Sigmoid colon (tissue), 7 donors: Measurements from ENCODE around the gene ECHS1. TPM values are rescaled to one million over a fixed set of nuclear protein-coding genes. Genes with fewer than 3 reads are reported as not detected.
"Not testable (repeated sequence)": the region's sequence is repeated elsewhere in the genome, so short reads cannot be mapped to it uniquely, and the experiment has no call there.

Experiments used
- DNase-seq: peaks from one replicate; pipeline ENCODE4 v3.0.0-alpha.2; 2019
- H3K27ac ChIP-seq, 4 donors: fragments of 200-600 bp; sonication (generic); one replicate each; pipeline ENCODE4 v1.5.1; 2016 to 2019; ENCODE audit warnings: mild to moderate bottlenecking in 1 of 4
- H3K27me3 ChIP-seq, 3 donors: fragments of 200-600 bp; sonication (generic); one replicate each; pipeline ENCODE4 v1.5.1; 2019; ENCODE audit warnings: mild to moderate bottlenecking in 1 of 3
- H3K36me3 ChIP-seq, 4 donors: fragments of 200-600 bp; sonication (generic); one replicate each; pipeline ENCODE4 v1.5.1; 2016 to 2019
- H3K4me1 ChIP-seq, 4 donors: fragments of 200-600 bp; sonication (generic); one replicate each; pipeline ENCODE4 v1.5.1; 2017 to 2019
- H3K4me3 ChIP-seq, 4 donors: fragments of 200-600 bp; sonication (generic); one replicate each; pipeline ENCODE4 v1.5.1; 2017 to 2019; ENCODE audit warnings: mild to moderate bottlenecking in 2 of 4, moderate library complexity in 1 of 4
- H3K9me3 ChIP-seq, 4 donors: fragments of 200-600 bp in 3 of 4; sonication (generic) in 3 of 4; one replicate each; pipeline versions ENCODE4 v1.5.1 to v1.6.1; 2013 to 2019
- CTCF ChIP-seq, 4 experiments: fragments of 450-650 bp in 3 of 4; fragments of 200-600 bp in 1 of 4; IDR thresholded peaks; one replicate each; pipeline ENCODE4 v1.5.1; 2016 to 2019; ENCODE audit warnings: antibody characterized with exemption in 4 of 4, mild to moderate bottlenecking in 3 of 4, moderate library complexity in 2 of 4
- EP300 ChIP-seq, 4 donors: sonication (generic); formaldehyde crosslinking; IDR thresholded peaks; one replicate each; pipeline ENCODE4 v1.6.1; 2017; ENCODE audit warnings: antibody characterized with exemption in 4 of 4
- POLR2A ChIP-seq, 2 donors: fragments of 450-650 bp; IDR thresholded peaks; one replicate each; pipeline ENCODE4 v1.6.1; 2016; ENCODE audit warnings: antibody characterized with exemption in 2 of 2, mild to moderate bottlenecking in 2 of 2, moderate library complexity in 2 of 2
- POLR2AphosphoS5 ChIP-seq, 4 donors: sonication (generic); formaldehyde crosslinking; IDR thresholded peaks; one replicate each; pipeline ENCODE4 v1.6.1; 2017; ENCODE audit warnings: antibody characterized with exemption in 4 of 4
- WGBS, 2 donors: extraction: QIAGEN DNeasy Blood & Tissue Kit; methylation state at CpG; one replicate each; pipeline ENCODE4 v1.1.7; 2013; 5-methylcytosine and 5-hydroxymethylcytosine counted together
- intact Hi-C: fragments of 100-400 bp; cut with DNase I; formaldehyde crosslinking; loops from one replicate; pipeline ENCODE4 v1.15.1; 2023
- polyA plus RNA-seq, 3 donors: library from polyadenylated mRNA; stranded (reverse); fragments of 200-250 nt; gene quantifications; one replicate each; pipeline ENCODE4 v1.2.3, GENCODE V29; 2013
- total RNA-seq, 4 donors: library from RNA; depleted of rRNA; stranded (reverse); fragments of >200 nt; gene quantifications; one replicate each; pipeline ENCODE4 v1.1.0, GENCODE V29; 2016
- donor health status: healthy with polysubstance abuse.
- donor health status: Bipolar disorder and iron deficiency.
- donor health status: healthy.

The ECHS1 gene
- total and polyA plus RNA-seq, 7 donors, result 58.6 to 360 (median 87.0) TPM

- Histone ChIP-seq H3K27ac (no peak overlapping the region), H3K4me1 (peaks cover 0 to 10% (median 8%) of the 10 kb centered on the region in 4 donors), H3K9me3 (no peaks in the 10 kb centered on the region), H3K27me3 (peaks cover 6 to 18% (median 9%) of the 10 kb centered on the region in 3 donors), H3K36me3 (peaks cover 16 to 35% (median 17%) of the 10 kb centered on the region in 4 donors), H3K4me3 (no peak overlapping the region)
- 92 to 94% methylated on average over 17 of the region's 17 CpGs for WGBS, 2 donors
- no peak for TF ChIP-seq EP300 (IDR thresholded peaks at IDR 0.05)
- no peak for TF ChIP-seq POLR2AphosphoS5 (IDR thresholded peaks at IDR 0.05)
- TF ChIP-seq POLR2A (IDR thresholded peaks at IDR 0.05), result no peak
- TF ChIP-seq CTCF (IDR thresholded peaks at IDR 0.05), result no peak
- intact Hi-C loops, result no loop called here
- DNase-seq, result no peak
Measured at GRCh38 chr10:133420028-133420427, 46.9 kb upstream of the ECHS1 start.

GRCh38 chr10:133419211-133419950, 46.2 kb upstream of the ECHS1 start:
- DNase-seq, result no peak
- Histone ChIP-seq H3K9me3 (no peaks in the 10 kb centered on the region), H3K4me1 (peaks cover 0 to 10% (median 8%) of the 10 kb centered on the region in 4 donors), H3K27ac (no peak overlapping the region), H3K27me3 (peaks cover 6 to 18% (median 9%) of the 10 kb centered on the region in 3 donors), H3K36me3 (peaks cover 16 to 37% (median 19%) of the 10 kb centered on the region in 4 donors), H3K4me3 (no peak overlapping the region)
- TF ChIP-seq POLR2AphosphoS5 (IDR thresholded peaks at IDR 0.05), result no peak
- TF ChIP-seq POLR2A (IDR thresholded peaks at IDR 0.05), result no peak
- no peak for TF ChIP-seq CTCF (IDR thresholded peaks at IDR 0.05)
- no peak for TF ChIP-seq EP300 (IDR thresholded peaks at IDR 0.05)
- WGBS, 2 donors, result 94 to 95% methylated on average over 34 of the region's 34 CpGs
- intact Hi-C loops, result no loop called here

GRCh38 chr10:133418289-133418993, 45.3 kb upstream of the ECHS1 start:
- H3K27ac ChIP-seq, result no peak overlapping the region
- no peaks in the 10 kb centered on the region for H3K9me3 ChIP-seq
- H3K4me3 ChIP-seq, result no peak overlapping the region
- peaks cover 6 to 15% (median 9%) of the 10 kb centered on the region in 3 donors for H3K27me3 ChIP-seq
- no peak for DNase-seq
- peaks cover 16 to 40% (median 21%) of the 10 kb centered on the region in 4 donors for H3K36me3 ChIP-seq
- intact Hi-C loops, result no loop called here
- WGBS, 2 donors, result 95 to 96% methylated on average over 14 of the region's 14 CpGs
- peaks cover 0 to 7% (median 6%) of the 10 kb centered on the region in 4 donors for H3K4me1 ChIP-seq
- no peak for TF ChIP-seq EP300 (IDR thresholded peaks at IDR 0.05)
- TF ChIP-seq POLR2A (IDR thresholded peaks at IDR 0.05), result no peak
- no peak for TF ChIP-seq POLR2AphosphoS5 (IDR thresholded peaks at IDR 0.05)
- no peak for TF ChIP-seq CTCF (IDR thresholded peaks at IDR 0.05)

GRCh38 chr10:133415752-133416151, 42.6 kb upstream of the ECHS1 start:
- H3K4me1 ChIP-seq, result no peaks in the 10 kb centered on the region
- no peak for DNase-seq
- intact Hi-C loops, result no loop called here
- no peaks in the 10 kb centered on the region for H3K27me3 ChIP-seq
- WGBS, 2 donors, result 90 to 96% methylated on average over 25 of the region's 25 CpGs
- TF ChIP-seq POLR2A (IDR thresholded peaks at IDR 0.05) (no peak), CTCF (IDR thresholded peaks at IDR 0.05) (no peak), EP300 (IDR thresholded peaks at IDR 0.05) (no peak), POLR2AphosphoS5 (IDR thresholded peaks at IDR 0.05) (no peak)
- no peak overlapping the region for H3K4me3 ChIP-seq
- peaks cover 0 to 7% (median 2%) of the 10 kb centered on the region in 4 donors for H3K9me3 ChIP-seq
- H3K36me3 ChIP-seq, result peaks cover 16 to 59% (median 27%) of the 10 kb centered on the region in 4 donors
- no peak overlapping the region for H3K27ac ChIP-seq

GRCh38 chr10:133414401-133414800, 41.2 kb upstream of the ECHS1 start:
- H3K4me3 ChIP-seq, H3K27me3 ChIP-seq, H3K4me1 ChIP-seq, H3K27ac ChIP-seq, intact Hi-C loops, DNase-seq, H3K9me3 ChIP-seq: not testable (repeated sequence)
- 96 to 98% methylated on average over 22 to 23 of the region's 23 CpGs for WGBS, 2 donors
- H3K36me3 ChIP-seq, result peaks cover 4 to 59% (median 21%) of the 10 kb centered on the region in 4 donors
